Esophagus squamous epithelium (tissue), 5 donors: Measurements from ENCODE around the gene STXBP3. TPM values are rescaled to one million over a fixed set of nuclear protein-coding genes. Genes with fewer than 3 reads are reported as not detected.
"Not testable (repeated sequence)": the region's sequence is repeated elsewhere in the genome, so short reads cannot be mapped to it uniquely, and the experiment has no call there.

ENCODE experiments used
- DNase-seq: peaks from one replicate; lab custom pipeline; 2025; lab: John Stamatoyannopoulos, UW
- H3K27ac ChIP-seq, 4 donors: fragments of 200-600 bp; sonication (generic); one replicate each; pipeline ENCODE4 v1.5.1; 2016 to 2019; ENCODE audit warnings: mild to moderate bottlenecking in 1 of 4
- H3K27me3 ChIP-seq, 4 donors: fragments of 200-600 bp; sonication (generic); 1 replicate in 3 of 4; 2 replicates in 1 of 4; pipeline versions ENCODE4 v1.5.1 to v1.6.0; 2017 to 2021; ENCODE audit warnings: antibody characterized with exemption in 1 of 4
- H3K36me3 ChIP-seq, 3 donors: fragments of 200-600 bp; sonication (generic); one replicate each; pipeline ENCODE4 v1.5.1; 2016 to 2019
- H3K4me1 ChIP-seq, 3 donors: fragments of 200-600 bp; sonication (generic); one replicate each; pipeline ENCODE4 v1.5.1; 2017 to 2019
- H3K4me3 ChIP-seq, 4 donors: fragments of 200-600 bp; sonication (generic); 1 replicate in 3 of 4; 2 replicates in 1 of 4; pipeline ENCODE4 v1.5.1; 2016 to 2019; ENCODE audit warnings: mild to moderate bottlenecking in 2 of 4, moderate library complexity in 1 of 4
- H3K9me3 ChIP-seq, 3 donors: fragments of 200-600 bp; sonication (generic); one replicate each; pipeline ENCODE4 v1.5.1; 2016 to 2019
- POLR2A ChIP-seq, 4 donors: fragments of 450-650 bp; IDR thresholded peaks; one replicate each; pipeline ENCODE4 v1.6.1; 2017; ENCODE audit warnings: antibody characterized with exemption in 4 of 4, mild to moderate bottlenecking in 4 of 4, moderate library complexity in 3 of 4
- WGBS, 2 donors: methylation state at CpG; one replicate each; pipeline ENCODE4 v1.1.5; 2018; 5-methylcytosine and 5-hydroxymethylcytosine counted together
- intact Hi-C: fragments of 100-400 bp; cut with DNase I; formaldehyde crosslinking; loops from one replicate; pipeline ENCODE4 v1.15.0; 2022
- total RNA-seq, 4 donors: library from RNA; depleted of rRNA; stranded (reverse); fragments of >200 nt; gene quantifications; one replicate each; pipeline ENCODE4 v1.1.0, GENCODE V29; 2016
- TF ChIP-seq, protein P1 (sequence below), 6 experiments: fragments of 450-650 bp in 4 of 6; fragments of 200-600 bp in 2 of 6; sonication (generic) in 2 of 6; IDR thresholded peaks; one replicate each; pipeline ENCODE4 v1.5.1; 2016 to 2019; ENCODE audit warnings: antibody characterized with exemption in 6 of 6, mild to moderate bottlenecking in 4 of 6, moderate library complexity in 4 of 6
- donor health status: DM: yes; HTN: yes; CAD: no.

The STXBP3 gene, protein sequence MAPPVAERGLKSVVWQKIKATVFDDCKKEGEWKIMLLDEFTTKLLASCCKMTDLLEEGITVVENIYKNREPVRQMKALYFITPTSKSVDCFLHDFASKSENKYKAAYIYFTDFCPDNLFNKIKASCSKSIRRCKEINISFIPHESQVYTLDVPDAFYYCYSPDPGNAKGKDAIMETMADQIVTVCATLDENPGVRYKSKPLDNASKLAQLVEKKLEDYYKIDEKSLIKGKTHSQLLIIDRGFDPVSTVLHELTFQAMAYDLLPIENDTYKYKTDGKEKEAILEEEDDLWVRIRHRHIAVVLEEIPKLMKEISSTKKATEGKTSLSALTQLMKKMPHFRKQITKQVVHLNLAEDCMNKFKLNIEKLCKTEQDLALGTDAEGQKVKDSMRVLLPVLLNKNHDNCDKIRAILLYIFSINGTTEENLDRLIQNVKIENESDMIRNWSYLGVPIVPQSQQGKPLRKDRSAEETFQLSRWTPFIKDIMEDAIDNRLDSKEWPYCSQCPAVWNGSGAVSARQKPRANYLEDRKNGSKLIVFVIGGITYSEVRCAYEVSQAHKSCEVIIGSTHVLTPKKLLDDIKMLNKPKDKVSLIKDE
- total RNA-seq = 10 to 100 TPM; 31.3 to 79.9 (median 45.3) TPM

DNA sequence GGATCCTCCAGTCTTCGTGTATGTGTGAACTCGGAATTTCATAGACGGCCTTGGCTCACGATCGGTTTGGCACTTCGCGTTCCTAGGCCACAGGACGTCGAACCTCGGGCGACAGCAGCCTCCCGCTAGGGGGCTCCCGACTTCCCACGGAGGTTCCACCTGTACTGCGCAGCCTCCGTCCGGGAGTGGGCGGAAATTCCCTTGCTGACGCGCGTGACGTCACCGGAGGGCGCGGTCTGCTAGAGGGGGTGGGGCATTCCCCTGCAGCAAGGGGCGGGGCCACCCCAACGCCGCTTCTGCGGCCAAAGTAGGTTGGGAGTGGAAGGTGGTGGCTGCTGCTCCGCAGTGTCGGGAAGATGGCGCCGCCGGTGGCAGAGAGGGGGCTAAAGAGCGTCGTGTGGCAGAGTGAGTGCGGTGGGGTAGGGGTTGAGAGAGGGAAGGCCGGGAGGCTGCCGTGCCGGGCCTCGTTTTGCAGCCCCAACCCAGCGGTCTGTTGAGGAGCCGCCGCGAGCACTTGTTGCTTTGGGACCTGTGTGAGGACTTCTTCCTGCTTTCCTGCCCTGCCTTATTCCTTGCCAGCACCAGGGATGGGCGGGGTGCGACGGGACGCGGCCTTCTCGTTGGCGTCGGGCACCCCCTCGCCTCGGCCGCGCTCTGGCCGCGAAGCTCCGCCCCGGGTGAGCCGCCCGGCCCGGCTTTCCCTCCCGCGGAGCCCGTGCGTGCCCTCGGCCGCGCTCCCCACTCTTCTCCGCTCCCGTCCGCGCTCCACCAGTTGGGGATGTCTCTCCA is at the start of gene STXBP3:
TSS of gene STXBP3 (plus strand) at position 293 of the 789 bp plus-strand sequence. CDS start at position 357, 64 bp downstream.
- Histone ChIP-seq H3K27ac (peak within 1 kb of the TSS; percentile 97 to 100 (median 98)), H3K36me3 (no peaks in the 10 kb centered on the region), H3K9me3 (no peaks in the 10 kb centered on the region), H3K4me3 (peak within 1 kb of the TSS; percentile 74 to 99 (median 84)), H3K4me1 (peaks cover 5 to 42% (median 15%) of the 10 kb centered on the region in 3 donors), H3K27me3 (no peaks in the 10 kb centered on the region)
- intact Hi-C loops = no loop called here
- TF ChIP-seq, protein P1, sequence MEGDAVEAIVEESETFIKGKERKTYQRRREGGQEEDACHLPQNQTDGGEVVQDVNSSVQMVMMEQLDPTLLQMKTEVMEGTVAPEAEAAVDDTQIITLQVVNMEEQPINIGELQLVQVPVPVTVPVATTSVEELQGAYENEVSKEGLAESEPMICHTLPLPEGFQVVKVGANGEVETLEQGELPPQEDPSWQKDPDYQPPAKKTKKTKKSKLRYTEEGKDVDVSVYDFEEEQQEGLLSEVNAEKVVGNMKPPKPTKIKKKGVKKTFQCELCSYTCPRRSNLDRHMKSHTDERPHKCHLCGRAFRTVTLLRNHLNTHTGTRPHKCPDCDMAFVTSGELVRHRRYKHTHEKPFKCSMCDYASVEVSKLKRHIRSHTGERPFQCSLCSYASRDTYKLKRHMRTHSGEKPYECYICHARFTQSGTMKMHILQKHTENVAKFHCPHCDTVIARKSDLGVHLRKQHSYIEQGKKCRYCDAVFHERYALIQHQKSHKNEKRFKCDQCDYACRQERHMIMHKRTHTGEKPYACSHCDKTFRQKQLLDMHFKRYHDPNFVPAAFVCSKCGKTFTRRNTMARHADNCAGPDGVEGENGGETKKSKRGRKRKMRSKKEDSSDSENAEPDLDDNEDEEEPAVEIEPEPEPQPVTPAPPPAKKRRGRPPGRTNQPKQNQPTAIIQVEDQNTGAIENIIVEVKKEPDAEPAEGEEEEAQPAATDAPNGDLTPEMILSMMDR (IDR thresholded peaks at IDR 0.05) = peak; percentile 90 to 98 (median 94)
- TF ChIP-seq POLR2A (IDR thresholded peaks at IDR 0.05) = peak in 3 of 4 donors; percentile 97 to 100 (median 99)
- 0 to 3% methylated on average over 20 to 41 of the region's 75 CpGs for WGBS, 2 donors
- peak; percentile 92 for DNase-seq

DNA sequence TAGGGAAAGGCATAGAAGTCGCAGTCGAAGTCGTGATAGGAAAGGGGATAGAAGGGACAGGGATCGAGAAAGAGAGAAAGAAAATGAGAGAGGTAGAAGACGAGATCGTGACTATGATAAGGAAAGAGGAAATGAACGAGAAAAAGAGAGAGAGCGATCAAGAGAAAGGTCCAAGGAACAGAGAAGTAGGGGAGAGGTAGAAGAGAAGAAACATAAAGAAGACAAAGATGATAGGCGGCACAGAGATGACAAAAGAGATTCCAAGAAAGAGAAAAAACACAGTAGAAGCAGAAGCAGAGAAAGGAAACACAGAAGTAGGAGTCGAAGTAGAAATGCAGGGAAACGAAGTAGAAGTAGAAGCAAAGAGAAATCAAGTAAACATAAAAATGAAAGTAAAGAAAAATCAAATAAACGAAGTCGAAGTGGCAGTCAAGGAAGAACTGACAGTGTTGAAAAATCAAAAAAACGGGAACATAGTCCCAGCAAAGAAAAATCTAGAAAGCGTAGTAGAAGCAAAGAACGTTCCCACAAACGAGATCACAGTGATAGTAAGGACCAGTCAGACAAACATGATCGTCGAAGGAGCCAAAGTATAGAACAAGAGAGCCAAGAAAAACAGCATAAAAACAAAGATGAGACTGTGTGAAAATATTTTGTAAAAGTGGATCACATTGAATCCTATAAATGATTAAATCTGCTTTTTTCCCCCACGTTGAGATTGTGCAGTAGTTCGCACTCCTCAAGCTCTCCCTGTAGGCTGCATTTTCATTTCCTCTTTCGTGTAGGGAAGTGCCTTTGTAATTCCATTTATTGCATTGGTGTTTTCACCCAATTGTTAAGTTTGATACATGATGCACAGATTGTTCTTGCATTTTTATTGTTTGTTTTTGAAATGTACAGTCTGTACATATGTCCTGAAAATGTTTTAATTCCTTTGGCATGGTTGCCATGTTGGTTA is 46.8 kb upstream of the STXBP3 start:
- no peak for TF ChIP-seq POLR2A (IDR thresholded peaks at IDR 0.05)
- TF ChIP-seq, protein P1 (IDR thresholded peaks at IDR 0.05) = no peak
- 79 to 87% methylated on average over 22 of the region's 22 CpGs for WGBS, 2 donors
- Histone ChIP-seq H3K27me3 (no peaks in the 10 kb centered on the region), H3K9me3 (no peaks in the 10 kb centered on the region), H3K4me1 (peaks cover 0 to 32% (median 10%) of the 10 kb centered on the region in 3 donors), H3K36me3 (peaks cover 5 to 73% (median 15%) of the 10 kb centered on the region in 3 donors), H3K27ac (peak overlapping the region in 1 of 4 donors; percentile 0), H3K4me3 (no peak overlapping the region)
- no peak for DNase-seq
- intact Hi-C loops = no loop called here

DNA sequence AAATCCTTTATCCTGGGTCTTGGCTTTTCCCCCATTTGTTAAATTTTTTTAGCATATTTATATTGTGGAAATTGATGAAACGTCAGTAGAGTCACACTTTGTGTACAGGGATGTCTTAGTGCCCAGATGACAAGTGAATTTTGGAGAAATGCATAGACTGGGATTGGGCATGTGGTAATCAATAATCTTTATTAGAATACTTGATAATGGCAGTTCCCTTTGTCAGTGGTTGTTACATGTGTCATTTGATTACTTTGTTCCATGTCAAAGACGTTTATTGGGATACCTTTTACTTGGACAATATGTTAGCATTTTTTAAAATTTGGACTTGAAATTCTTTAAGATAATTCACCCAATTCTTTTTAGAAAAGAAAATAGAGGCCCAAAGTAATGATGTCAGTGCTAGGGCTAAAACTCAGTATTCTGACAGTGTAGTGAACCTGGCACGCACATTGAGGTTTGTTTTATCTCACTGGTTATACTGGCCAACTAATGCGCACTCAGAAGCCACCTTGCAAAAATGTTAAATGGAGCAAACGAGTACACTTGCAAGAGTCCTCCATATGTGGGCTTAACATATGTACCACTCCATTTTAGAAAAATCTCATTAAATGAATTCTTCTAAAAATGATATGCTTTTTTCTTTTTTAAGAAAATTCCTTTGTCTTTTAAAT is 45.2 kb upstream of the STXBP3 start:
- H3K4me3 ChIP-seq = no peak overlapping the region
- H3K27me3 ChIP-seq = no peaks in the 10 kb centered on the region
- H3K27ac ChIP-seq = no peak overlapping the region
- intact Hi-C loops = no loop called here
- no peak for DNase-seq
- no peak for TF ChIP-seq POLR2A (IDR thresholded peaks at IDR 0.05)
- TF ChIP-seq, protein P1 (IDR thresholded peaks at IDR 0.05) = no peak
- 82 to 83% methylated on average over 5 of the region's 5 CpGs for WGBS, 2 donors
- no peaks in the 10 kb centered on the region for H3K9me3 ChIP-seq
- H3K4me1 ChIP-seq = peaks cover 0 to 22% (median 12%) of the 10 kb centered on the region in 3 donors
- peaks cover 5 to 62% (median 15%) of the 10 kb centered on the region in 3 donors for H3K36me3 ChIP-seq

DNA sequence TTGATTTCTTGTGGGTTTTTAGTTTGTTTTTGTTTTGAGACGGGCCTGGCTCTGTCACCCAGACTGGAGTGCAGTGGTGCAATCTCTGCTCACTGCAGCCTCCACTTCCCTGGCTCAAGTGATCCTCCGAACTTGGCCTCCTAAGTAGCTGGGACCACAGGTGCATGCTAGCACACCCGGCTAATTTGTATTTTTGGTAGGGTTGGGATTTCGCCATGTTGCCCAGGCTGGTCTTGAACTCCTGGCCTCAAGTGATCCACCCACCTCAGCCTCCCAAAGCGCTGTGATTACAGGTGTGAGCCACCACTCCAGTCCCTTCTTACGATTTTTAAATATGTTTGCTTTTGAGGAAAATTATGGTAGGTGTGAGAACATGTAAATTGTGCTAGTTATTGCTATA is 44.4 kb upstream of the STXBP3 start:
- H3K4me3 ChIP-seq, H3K27me3 ChIP-seq, H3K9me3 ChIP-seq, DNase-seq, H3K27ac ChIP-seq, intact Hi-C loops: not testable (repeated sequence)
- WGBS, 2 donors = 93 to 96% methylated on average over 6 of the region's 6 CpGs
- peaks cover 5 to 54% (median 15%) of the 10 kb centered on the region in 3 donors for H3K36me3 ChIP-seq
- H3K4me1 ChIP-seq = peaks cover 0 to 14% (median 12%) of the 10 kb centered on the region in 3 donors
